GM12874 (cell line): ENCODE results near the gene RPUSD3.

ENCODE experiments used
- TF ChIP-seq, protein P1 (sequence below): IDR thresholded peaks from 2 replicates; pipeline ENCODE4 v1.5.1; 2011; ENCODE audit warnings: low read depth, mild to moderate bottlenecking, control low read depth, low read length, moderate library complexity; ENCODE audit not compliant: insufficient read depth

Gene RPUSD3

DNA sequence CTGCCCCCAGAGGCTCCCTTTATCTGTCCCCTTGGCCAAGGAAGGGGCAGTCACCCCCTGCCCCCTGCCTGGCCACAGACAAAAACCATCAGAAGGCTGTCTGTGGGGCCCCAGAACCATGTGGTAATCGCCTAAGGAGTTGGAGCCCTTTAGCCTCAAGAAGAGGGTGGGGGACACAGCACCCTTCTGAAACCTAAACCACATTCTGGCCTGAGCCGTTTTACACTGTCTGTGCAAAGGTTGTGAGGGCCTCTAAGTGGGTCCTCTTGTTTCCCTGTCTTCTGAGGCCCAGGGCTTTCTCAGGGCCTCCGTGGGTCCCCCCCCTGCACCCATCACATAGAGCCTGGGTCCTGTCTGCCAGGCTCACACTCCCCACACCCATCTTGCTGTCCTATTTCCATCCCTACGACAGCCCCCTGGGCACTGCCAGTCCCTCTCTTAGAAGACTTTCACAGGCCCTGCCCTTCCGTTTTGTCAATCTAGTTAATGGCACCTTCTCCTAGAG, 17.9 kb upstream of the RPUSD3 start:
- TF ChIP-seq, protein P1, sequence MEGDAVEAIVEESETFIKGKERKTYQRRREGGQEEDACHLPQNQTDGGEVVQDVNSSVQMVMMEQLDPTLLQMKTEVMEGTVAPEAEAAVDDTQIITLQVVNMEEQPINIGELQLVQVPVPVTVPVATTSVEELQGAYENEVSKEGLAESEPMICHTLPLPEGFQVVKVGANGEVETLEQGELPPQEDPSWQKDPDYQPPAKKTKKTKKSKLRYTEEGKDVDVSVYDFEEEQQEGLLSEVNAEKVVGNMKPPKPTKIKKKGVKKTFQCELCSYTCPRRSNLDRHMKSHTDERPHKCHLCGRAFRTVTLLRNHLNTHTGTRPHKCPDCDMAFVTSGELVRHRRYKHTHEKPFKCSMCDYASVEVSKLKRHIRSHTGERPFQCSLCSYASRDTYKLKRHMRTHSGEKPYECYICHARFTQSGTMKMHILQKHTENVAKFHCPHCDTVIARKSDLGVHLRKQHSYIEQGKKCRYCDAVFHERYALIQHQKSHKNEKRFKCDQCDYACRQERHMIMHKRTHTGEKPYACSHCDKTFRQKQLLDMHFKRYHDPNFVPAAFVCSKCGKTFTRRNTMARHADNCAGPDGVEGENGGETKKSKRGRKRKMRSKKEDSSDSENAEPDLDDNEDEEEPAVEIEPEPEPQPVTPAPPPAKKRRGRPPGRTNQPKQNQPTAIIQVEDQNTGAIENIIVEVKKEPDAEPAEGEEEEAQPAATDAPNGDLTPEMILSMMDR = no peak

DNA sequence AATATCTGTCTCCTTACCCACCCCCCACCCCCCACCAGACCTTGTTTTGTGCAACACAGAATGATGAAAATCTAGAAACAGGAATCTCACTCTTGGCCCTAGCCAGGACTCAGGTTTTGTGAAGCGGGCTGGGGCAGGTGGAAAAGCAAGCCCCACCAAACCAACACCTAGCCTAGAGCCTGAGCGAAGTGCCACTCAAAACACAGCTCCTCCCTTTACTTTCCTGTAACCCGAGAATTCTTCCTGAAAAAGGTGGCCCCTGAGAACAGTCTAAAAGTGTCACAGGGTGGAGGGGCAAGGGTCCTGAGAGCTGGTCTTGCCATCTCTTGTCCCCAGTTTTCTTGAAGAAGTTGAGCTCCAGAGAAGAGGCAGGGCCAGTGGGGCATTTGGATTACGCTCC, 17.4 kb upstream of the RPUSD3 start:
- TF ChIP-seq, protein P1 = no peak

DNA sequence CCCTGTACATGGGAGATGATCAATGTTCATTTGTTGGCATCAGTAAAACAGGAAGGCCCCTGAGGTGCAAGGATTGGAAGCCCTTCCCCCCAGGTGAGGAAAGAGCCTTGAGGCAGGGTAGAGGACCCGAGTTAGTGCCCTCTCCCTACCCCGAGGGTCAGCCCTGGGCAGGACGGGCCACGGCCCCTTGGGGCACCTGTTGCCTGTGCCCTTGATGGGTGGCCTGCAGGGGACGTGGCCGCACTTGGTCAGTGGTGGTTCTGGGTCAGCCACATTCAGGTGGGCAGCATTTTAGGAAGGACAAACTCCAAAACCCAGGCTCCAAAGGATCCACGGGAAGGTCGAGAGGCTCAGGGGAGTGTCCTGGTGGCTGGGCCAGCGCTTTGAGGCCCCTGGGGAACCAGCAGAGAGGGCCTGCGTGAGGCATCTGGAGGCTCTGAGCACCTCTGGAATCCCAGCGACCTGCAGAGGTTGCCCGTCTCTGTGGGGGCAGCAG, 15.8 kb upstream of the RPUSD3 start:
- TF ChIP-seq, protein P1 = no peak

DNA sequence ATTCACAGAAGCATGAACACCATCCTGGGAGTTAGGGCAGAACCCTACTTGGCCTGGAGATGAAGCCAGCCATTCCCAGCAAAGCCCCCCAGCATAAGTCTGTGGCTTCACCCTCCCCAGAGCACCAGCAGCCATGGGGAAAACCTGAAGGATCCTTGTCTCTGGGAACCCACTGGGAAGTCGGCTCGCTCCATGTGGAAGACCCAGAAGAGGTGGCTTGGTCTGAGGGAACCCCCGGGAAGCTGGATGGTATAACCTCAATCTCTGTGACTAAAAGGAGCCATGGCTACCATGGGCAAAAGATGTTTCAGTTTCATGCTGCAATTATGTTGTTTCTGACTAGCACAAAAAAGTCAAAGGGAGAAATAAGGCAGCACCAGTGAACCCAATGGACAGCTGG, 11.8 kb upstream of the RPUSD3 start:
- TF ChIP-seq, protein P1 = no peak

DNA sequence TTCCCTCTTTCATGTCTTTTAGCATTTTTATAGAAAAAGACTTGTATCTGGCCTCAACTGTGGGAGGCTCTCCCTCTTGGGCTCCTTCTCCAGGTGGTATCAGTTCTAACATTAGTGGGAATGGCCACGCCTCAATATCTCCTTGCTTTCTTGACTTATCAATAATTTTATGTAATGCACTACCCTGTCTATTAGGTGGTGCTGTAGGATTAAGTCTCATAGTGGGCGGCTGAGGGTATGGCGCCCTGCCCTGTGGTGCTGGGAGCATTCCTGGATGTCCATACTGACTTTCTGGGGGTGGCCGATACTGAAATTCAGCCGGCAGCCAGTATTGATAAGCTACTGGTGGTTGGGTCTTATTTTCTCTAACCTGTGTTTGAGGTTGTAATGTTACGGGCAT, 8.7 kb upstream of the RPUSD3 start:
- TF ChIP-seq, protein P1 = no peak

DNA sequence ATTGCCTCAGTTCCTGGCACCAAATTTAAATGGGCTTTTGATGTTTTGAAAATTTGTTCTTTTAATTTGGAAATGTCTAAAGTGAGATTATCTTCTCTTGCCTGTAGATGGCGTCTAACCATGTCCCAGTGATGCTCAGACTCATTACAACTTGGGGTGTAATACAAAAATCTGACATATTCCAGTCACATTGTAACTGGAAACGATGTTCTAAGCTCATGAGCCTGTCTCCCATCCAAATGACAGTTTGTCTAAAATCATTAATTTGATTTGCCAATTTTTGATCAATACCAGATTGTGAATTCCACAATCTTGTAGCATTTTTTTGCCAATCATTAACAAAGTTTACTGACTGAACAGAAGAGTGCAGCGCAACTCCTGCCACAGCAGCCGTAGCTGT, 5.1 kb upstream of the RPUSD3 start:
- TF ChIP-seq, protein P1 = peak; percentile 36; the same call in 1 of the 2 replicates

DNA sequence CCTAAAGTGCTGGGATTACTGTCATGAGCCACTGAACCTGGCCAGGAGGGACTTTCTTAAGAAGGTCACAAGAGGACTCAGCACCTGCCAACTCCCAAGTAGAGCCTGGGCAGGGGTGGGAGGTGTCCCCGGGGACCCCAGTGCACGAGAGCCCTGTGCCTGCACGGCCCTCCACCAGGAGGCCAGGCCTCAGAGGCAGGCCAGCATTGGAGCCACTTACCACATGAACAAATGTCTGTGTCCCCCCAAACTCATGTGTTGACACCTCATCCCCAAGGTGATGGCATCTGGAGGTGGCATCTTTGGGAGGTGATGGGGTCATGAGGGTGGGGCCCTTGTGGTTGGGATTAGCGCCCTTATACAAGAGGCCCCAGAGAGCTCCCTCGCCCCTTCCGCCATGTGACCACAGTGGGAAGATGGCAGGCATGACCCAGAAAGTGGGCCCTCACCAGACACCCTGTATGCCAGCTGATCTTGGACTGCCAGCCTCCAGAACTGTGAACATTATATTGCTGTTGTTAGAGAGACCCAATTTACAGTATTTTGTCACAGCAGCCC, 3.2 kb upstream of the RPUSD3 start:
- TF ChIP-seq, protein P1 = no peak
